GM23248 (cell line): Measurements from ENCODE around the gene TLE2.

Source experiments
- EZH2 ChIP-seq: fragments of 200-600 bp; sonication (generic); IDR thresholded peaks from 2 replicates; pipeline ENCODE4 v1.6.1; 2018; ENCODE audit warnings: antibody characterized with exemption, mild to moderate bottlenecking; ENCODE audit not compliant: insufficient read depth, poor library complexity, severe bottlenecking
- EZH2phosphoT487 ChIP-seq: fragments of 200-600 bp; sonication (generic); IDR thresholded peaks from 2 replicates; pipeline ENCODE4 v1.6.1; 2018; ENCODE audit warnings: antibody characterized with exemption, moderate library complexity, mild to moderate bottlenecking, low read depth; ENCODE audit not compliant: insufficient read depth

DNA sequence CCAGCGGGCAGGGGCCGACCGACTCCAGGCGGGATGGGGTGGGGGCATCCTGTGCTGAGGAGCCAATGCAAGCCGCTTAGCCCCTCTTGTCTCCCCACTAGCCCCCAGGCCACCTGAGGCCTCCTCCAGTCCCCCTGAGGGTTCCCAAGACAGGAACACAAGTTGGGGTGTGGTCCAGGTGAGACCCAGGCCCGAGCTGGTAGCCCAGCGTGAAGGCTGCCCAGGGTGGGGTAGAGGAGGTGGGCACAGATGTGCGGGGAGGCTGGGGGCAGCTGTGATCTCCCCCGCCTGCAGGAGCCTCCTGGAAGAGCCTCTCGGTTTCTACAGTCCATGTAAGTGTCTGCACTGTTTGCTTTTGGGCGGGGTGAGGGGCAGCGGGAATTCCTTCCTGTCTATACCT is 41.3 kb downstream of the TLE2 start:
- no peak for TF ChIP-seq EZH2
- TF ChIP-seq EZH2phosphoT487: no peak
